Measurements from ENCODE around the gene NACC2. TPM values are rescaled to one million over a fixed set of nuclear protein-coding genes. Genes with fewer than 3 reads are reported as not detected.

Gene NACC2
- total and polyA plus RNA-seq, 2 donors (not counting 3 experiments of a cell fraction or from before 2014, with no cell fraction given), result 15.8 to 27.1 TPM

DNA sequence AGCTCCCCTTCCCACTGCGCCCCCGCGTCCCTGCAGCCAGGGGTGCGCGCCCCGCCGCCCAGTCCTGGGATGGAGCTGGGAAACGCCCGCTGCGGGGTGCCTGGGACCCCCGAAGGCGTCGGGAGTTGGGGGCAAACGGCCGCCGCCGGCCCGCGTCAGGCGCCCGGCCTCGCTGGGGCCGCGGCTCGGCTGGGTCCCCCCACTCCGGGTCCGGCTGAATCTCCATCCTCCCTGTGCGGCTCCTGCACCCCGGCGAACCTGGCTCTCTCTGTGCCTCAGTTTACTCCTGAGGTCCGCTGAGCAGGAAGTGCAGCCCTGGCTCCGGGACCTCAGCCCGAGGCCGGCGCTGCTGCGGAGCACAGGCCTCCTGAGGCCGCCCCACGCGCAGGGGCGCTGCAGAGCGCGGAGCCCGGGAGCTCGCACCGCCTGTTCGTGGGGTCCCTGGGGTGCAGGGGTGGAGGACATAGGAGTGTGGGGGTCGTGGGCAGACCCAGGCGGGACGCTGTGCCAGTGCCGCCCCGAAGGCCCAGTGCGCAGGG lies 37.5 kb upstream of the NACC2 start:
- Histone ChIP-seq H3K9me3 (replicated peaks; ENCODE audit: control insufficient read depth, insufficient read depth, low read length) (no peaks in the 10 kb centered on the region), H3K36me3 (ENCODE audit: control insufficient read depth in 2 of 2, extremely low read depth in 1 of 2, insufficient read depth in 2 of 2, low read length in 2 of 2) (no peaks in the 10 kb centered on the region), H3K79me2 (ENCODE audit: control insufficient read depth, insufficient read depth, low read length) (no peaks in the 10 kb centered on the region), H3K4me1 (ENCODE audit: control insufficient read depth, extremely low read depth, insufficient read depth, low read length) (peaks cover 4% of the 10 kb centered on the region), H2AFZ (ENCODE audit: low read depth, low read length) (no peak overlapping the region), H3K27ac (ENCODE audit: insufficient read depth, low read depth, low read length) (no peak overlapping the region), H3K9me1 (replicated peaks; ENCODE audit: control insufficient read depth, extremely low read depth, insufficient read depth, low read length) (no peaks in the 10 kb centered on the region), H3K4me3 (replicated peaks in 1 of 3; ENCODE audit: insufficient read depth in 1 of 3, low read depth in 1 of 3, low read length in 3 of 3) (no peak overlapping the region), H3K27me3 (ENCODE audit: control insufficient read depth in 2 of 2, insufficient read depth in 2 of 2, low read length in 2 of 2) (peaks cover 26 to 30% of the 10 kb centered on the region in 2 experiments), H3K4me2 (ENCODE audit: insufficient read depth, low read length) (no peak overlapping the region), H4K20me1 (replicated peaks; ENCODE audit: control insufficient read depth, extremely low read depth, insufficient read depth, low read length) (no peaks in the 10 kb centered on the region), H3K9ac (replicated peaks; ENCODE audit: extremely low read depth, insufficient read depth, low read length) (no peak overlapping the region)
- no TSS peak for BruUV-seq (replicated peaks)
- FAIRE-seq (no peak), DNase-seq (ENCODE audit: low read depth, low spot score) (no peak)
- dilution Hi-C loops (cut with MboI; ENCODE audit: extremely low pct_ligation_motif_present, low sequenced_read_pairs), result no loop called here
- intact Hi-C loops (cut with micrococcal nuclease), result loop anchor here (1.0 kb wide), 1 partner anchor 151 kb away; no protein-coding TSS in a partner anchor
- no peak for TF ChIP-seq FOS (IDR thresholded peaks at IDR 0.05; ENCODE audit: borderline replicate concordance, insufficient read depth, low read length)
- TF ChIP-seq EZH2 (IDR thresholded peaks at IDR 0.05; ENCODE audit: borderline replicate concordance, low read depth, low read length, severe bottlenecking), result peak; percentile 81
- TF ChIP-seq, protein P1, sequence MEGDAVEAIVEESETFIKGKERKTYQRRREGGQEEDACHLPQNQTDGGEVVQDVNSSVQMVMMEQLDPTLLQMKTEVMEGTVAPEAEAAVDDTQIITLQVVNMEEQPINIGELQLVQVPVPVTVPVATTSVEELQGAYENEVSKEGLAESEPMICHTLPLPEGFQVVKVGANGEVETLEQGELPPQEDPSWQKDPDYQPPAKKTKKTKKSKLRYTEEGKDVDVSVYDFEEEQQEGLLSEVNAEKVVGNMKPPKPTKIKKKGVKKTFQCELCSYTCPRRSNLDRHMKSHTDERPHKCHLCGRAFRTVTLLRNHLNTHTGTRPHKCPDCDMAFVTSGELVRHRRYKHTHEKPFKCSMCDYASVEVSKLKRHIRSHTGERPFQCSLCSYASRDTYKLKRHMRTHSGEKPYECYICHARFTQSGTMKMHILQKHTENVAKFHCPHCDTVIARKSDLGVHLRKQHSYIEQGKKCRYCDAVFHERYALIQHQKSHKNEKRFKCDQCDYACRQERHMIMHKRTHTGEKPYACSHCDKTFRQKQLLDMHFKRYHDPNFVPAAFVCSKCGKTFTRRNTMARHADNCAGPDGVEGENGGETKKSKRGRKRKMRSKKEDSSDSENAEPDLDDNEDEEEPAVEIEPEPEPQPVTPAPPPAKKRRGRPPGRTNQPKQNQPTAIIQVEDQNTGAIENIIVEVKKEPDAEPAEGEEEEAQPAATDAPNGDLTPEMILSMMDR (IDR thresholded peaks at IDR 0.05; ENCODE audit: extremely low read depth in 1 of 2, insufficient read depth in 1 of 2, low read depth in 1 of 2, low read length in 2 of 2), result peak in 1 of 2 donors; percentile 13
- POLR2A ChIA-PET, result no interaction called here
- CTCF ChIA-PET, result interaction anchor here (0.7 to 2.3 kb wide), 20 partner anchors 9 to 171 kb away, joined by 3 to 24 read pairs (median 6); partner anchors contain the start of gene UBAC1
